HepG2 (cell line): ENCODE measurements around the gene PTPA. TPM values are rescaled to one million over a fixed set of nuclear protein-coding genes. Genes with fewer than 3 reads are reported as not detected.

Experiments
- BATF2 ChIP-seq: sonication (generic); formaldehyde crosslinking; IDR thresholded peaks from 2 replicates; pipeline ENCODE4 v1.8.0; 2022; ENCODE audit warnings: mild to moderate bottlenecking, missing genetic modification reagents, moderate library complexity
- FOSL2 ChIP-seq: sonication (generic); formaldehyde crosslinking; IDR thresholded peaks from 2 replicates; pipeline ENCODE4 v1.4.0; 2020; ENCODE audit warnings: missing genetic modification reagents
- GABPB1 ChIP-seq: IDR thresholded peaks from 2 replicates; pipeline ENCODE4 v1.6.1; 2016; ENCODE audit warnings: mild to moderate bottlenecking, missing genetic modification reagents, moderate library complexity, missing compliant biosample characterization
- GATAD2A ChIP-seq: IDR thresholded peaks from 2 replicates; pipeline ENCODE4 v1.6.1; 2016
- GZF1 ChIP-seq: sonication (generic); formaldehyde crosslinking; IDR thresholded peaks from 2 replicates; pipeline ENCODE4 v1.5.1; 2020; ENCODE audit warnings: mild to moderate bottlenecking, missing genetic modification reagents
- HMGXB4 ChIP-seq, 2 experiments: sonication (generic) in 1 of 2; formaldehyde crosslinking in 1 of 2; IDR thresholded peaks; 2 replicates each; pipeline versions ENCODE4 v1.4.0 to v1.6.1; 2018 to 2020; ENCODE audit warnings: missing genetic modification reagents in 2 of 2, borderline replicate concordance in 1 of 2, low read depth in 1 of 2, mild to moderate bottlenecking in 1 of 2, missing biosample characterization in 1 of 2
- KDM5B ChIP-seq: sonication (generic); formaldehyde crosslinking; IDR thresholded peaks from 2 replicates; pipeline ENCODE4 v1.4.0; 2020; ENCODE audit warnings: missing genetic modification reagents, mild to moderate bottlenecking, borderline replicate concordance
- PHF21A ChIP-seq: sonication (generic); formaldehyde crosslinking; IDR thresholded peaks from 2 replicates; pipeline ENCODE4 v1.5.0; 2020; ENCODE audit warnings: mild to moderate bottlenecking, missing genetic modification reagents
- SMAD3 ChIP-seq: sonication (generic); formaldehyde crosslinking; IDR thresholded peaks from 2 replicates; pipeline ENCODE4 v1.4.0; 2020; ENCODE audit warnings: missing genetic modification reagents
- SMC3 ChIP-seq: IDR thresholded peaks from 2 replicates; pipeline ENCODE4 v1.6.1; 2011; ENCODE audit warnings: low read length, improper control_type of control experiment
- SPEN ChIP-seq: sonication (generic); formaldehyde crosslinking; IDR thresholded peaks from 2 replicates; pipeline ENCODE4 v1.5.1; 2020; ENCODE audit warnings: low read depth, mild to moderate bottlenecking, missing genetic modification reagents
- SRSF9 ChIP-seq: fragments of 200-400 bp; formaldehyde crosslinking; IDR thresholded peaks from 2 replicates; pipeline ENCODE4 v1.6.1; 2018; ENCODE audit warnings: borderline replicate concordance, mild to moderate bottlenecking, low read depth, low read length; ENCODE audit not compliant: insufficient read depth, poor library complexity, severe bottlenecking
- STAT5B ChIP-seq: sonication (generic); formaldehyde crosslinking; IDR thresholded peaks from 2 replicates; pipeline ENCODE4 v1.4.0; 2020; ENCODE audit warnings: missing genetic modification reagents
- THAP7 ChIP-seq: sonication (generic); formaldehyde crosslinking; IDR thresholded peaks from 2 replicates; pipeline ENCODE4 v1.8.1; 2023; ENCODE audit warnings: mild to moderate bottlenecking, missing genetic modification reagents
- TP53 ChIP-seq: sonication (generic); formaldehyde crosslinking; conservative IDR thresholded peaks from 2 replicates; pipeline ENCODE4 v1.4.0; 2020; ENCODE audit warnings: missing genetic modification reagents
- XRCC5 ChIP-seq: fragments of 200-400 bp; formaldehyde crosslinking; optimal IDR thresholded peaks from 2 replicates; pipeline ENCODE3; 2017; ENCODE audit warnings: mild to moderate bottlenecking, low read length
- YEATS2 ChIP-seq: sonication (generic); formaldehyde crosslinking; IDR thresholded peaks from 2 replicates; pipeline ENCODE4 v1.4.0; 2020; ENCODE audit warnings: missing genetic modification reagents, borderline replicate concordance
- ZFP91 ChIP-seq: sonication (generic); formaldehyde crosslinking; IDR thresholded peaks from 2 replicates; pipeline ENCODE4 v1.9.0; 2022; ENCODE audit warnings: missing genetic modification reagents, mild to moderate bottlenecking, borderline replicate concordance
- ZNF281 ChIP-seq: sonication (generic); formaldehyde crosslinking; IDR thresholded peaks from 2 replicates; pipeline ENCODE4 v1.4.0; 2020; ENCODE audit warnings: missing genetic modification reagents, borderline replicate concordance
- ZNF292 ChIP-seq: sonication (generic); formaldehyde crosslinking; IDR thresholded peaks from 2 replicates; pipeline ENCODE4 v1.8.1; 2022; ENCODE audit warnings: mild to moderate bottlenecking, low read depth, missing genetic modification reagents, borderline replicate concordance
- ZNF572 ChIP-seq: sonication (generic); formaldehyde crosslinking; IDR thresholded peaks from 2 replicates; pipeline ENCODE4 v1.5.1; 2020; ENCODE audit warnings: mild to moderate bottlenecking, missing genetic modification reagents
- polyA plus RNA-seq, 8 experiments: library from polyadenylated mRNA; depleted of rRNA in 3 of 8; stranded (reverse) in 7 of 8; unstranded in 1 of 8; fragments of >200 nt; fragmentation: Illumina TruSeq in 4 of 8; extraction: Trizol in 4 of 8; gene quantifications; 2 replicates each; pipeline versions ENCODE4 v1.2.1 to v1.2.3, GENCODE V29; 2011 to 2016; ENCODE audit warnings: low read depth in 4 of 8, missing spikeins in 1 of 8, mixed read lengths in 1 of 8; ENCODE audit not compliant: insufficient read depth in 1 of 8
- total RNA-seq, 5 experiments: library from RNA; depleted of rRNA; stranded (reverse); fragments of >200 nt; fragmentation: Illumina TruSeq; extraction: Trizol; gene quantifications; 2 replicates each; pipeline ENCODE4 v1.2.3, GENCODE V29; 2016; ENCODE audit warnings: low read depth in 1 of 5

Gene PTPA
- total and polyA plus RNA-seq, 2 of the 13 experiments (the other 11 are each of a cell fraction or from before 2014, with no cell fraction given): 79.3 to 105 TPM

- peak; percentile 65; the same call in 1 of the 2 replicates for TF ChIP-seq YEATS2 (CRISPR knock-in tag)
- TF ChIP-seq XRCC5: peak; percentile 86
- no peak for TF ChIP-seq ZNF572 (CRISPR knock-in tag)
- TF ChIP-seq FOSL2 (CRISPR knock-in tag): 0 out of 2 replicates have a peak, but pooled peaks have one; percentile 11
- TF ChIP-seq KDM5B (CRISPR knock-in tag): 0 out of 2 replicates have a peak, but pooled peaks have one; percentile 46
- no peak for TF ChIP-seq ZNF292 (CRISPR knock-in tag)
- TF ChIP-seq TP53: no peak
- TF ChIP-seq THAP7: no peak
- peak; percentile 46 for TF ChIP-seq SMC3
- no peak for TF ChIP-seq PHF21A
- TF ChIP-seq GABPB1 (CRISPR knock-in tag): peak; percentile 38
- peak; percentile 23; the same call in 1 of the 2 replicates for TF ChIP-seq SPEN (CRISPR knock-in tag)
- TF ChIP-seq GATAD2A (CRISPR knock-in tag): 0 out of 2 replicates have a peak, but pooled peaks have one; percentile 34
- no peak for TF ChIP-seq BATF2 (CRISPR knock-in tag)
- no peak for TF ChIP-seq ZNF281 (CRISPR knock-in tag)
- TF ChIP-seq ZFP91 (CRISPR knock-in tag): no peak
- TF ChIP-seq STAT5B: no peak
- TF ChIP-seq SRSF9: no peak
- peak; percentile 33; the same call in 1 of the 2 replicates for TF ChIP-seq SMAD3 (CRISPR knock-in tag)
- no peak for TF ChIP-seq GZF1 (CRISPR knock-in tag)
- TF ChIP-seq HMGXB4 (CRISPR knock-in tag; IDR thresholded peaks at IDR 0.05; ENCODE audit: borderline replicate concordance in 1 of 2, low read depth in 1 of 2): peak in 1 of 2 experiments; percentile 39; a peak in 1 of 4 replicates
Observed at GRCh38 chr9:129131300-129132145, 20.3 kb downstream of the PTPA start (continued).
